BLaER1 treated with 17β-estradiol and CSF1 and Interleukin-3, amounts not matched to agents 10 nM and 100 nM (cell line): Measurements from ENCODE around the gene MIS18A.
A peak's percentile ranks its signal among the peaks of the same experiment; 100 is the strongest.
"Not testable (repeated sequence)": the region's sequence is repeated elsewhere in the genome, so short reads cannot be mapped to it uniquely, and the experiment has no call there.

ENCODE experiments used
- H3K27ac ChIP-seq, 11 experiments: shearing (Covaris generic); formaldehyde crosslinking; 2 replicates each; pipeline ENCODE4 v1.8.1; 2022
- H3K27me3 ChIP-seq, 11 experiments: shearing (Covaris generic); formaldehyde crosslinking; 2 replicates each; pipeline ENCODE4 v1.8.1; 2022
- H3K36me3 ChIP-seq, 11 experiments: shearing (Covaris generic); formaldehyde crosslinking; 2 replicates each; pipeline ENCODE4 v1.8.1; 2022
- H3K4me1 ChIP-seq, 10 experiments: shearing (Covaris generic); formaldehyde crosslinking; 2 replicates each; pipeline ENCODE4 v1.8.1; 2022
- H3K4me2 ChIP-seq, 11 experiments: shearing (Covaris generic); formaldehyde crosslinking; 2 replicates each; pipeline ENCODE4 v1.8.1; 2022
- H3K4me3 ChIP-seq, 10 experiments: shearing (Covaris generic); formaldehyde crosslinking; 2 replicates each; pipeline ENCODE4 v1.8.1; 2022
- H3K9ac ChIP-seq, 11 experiments: shearing (Covaris generic); formaldehyde crosslinking; 2 replicates each; pipeline ENCODE4 v1.8.1; 2022
- H3K9me3 ChIP-seq, 11 experiments: shearing (Covaris generic); formaldehyde crosslinking; replicated peaks in 1 of 11; 2 replicates each; pipeline ENCODE4 v1.8.1; 2022
- H4K20me1 ChIP-seq, 11 experiments: shearing (Covaris generic); formaldehyde crosslinking; 2 replicates each; pipeline ENCODE4 v1.8.1; 2022
- Cebpa-rat ChIP-seq, 11 experiments: shearing (Covaris generic); IDR thresholded peaks; 2 replicates each; pipeline ENCODE4 v1.8.1; 2022

Gene MIS18A

DNA sequence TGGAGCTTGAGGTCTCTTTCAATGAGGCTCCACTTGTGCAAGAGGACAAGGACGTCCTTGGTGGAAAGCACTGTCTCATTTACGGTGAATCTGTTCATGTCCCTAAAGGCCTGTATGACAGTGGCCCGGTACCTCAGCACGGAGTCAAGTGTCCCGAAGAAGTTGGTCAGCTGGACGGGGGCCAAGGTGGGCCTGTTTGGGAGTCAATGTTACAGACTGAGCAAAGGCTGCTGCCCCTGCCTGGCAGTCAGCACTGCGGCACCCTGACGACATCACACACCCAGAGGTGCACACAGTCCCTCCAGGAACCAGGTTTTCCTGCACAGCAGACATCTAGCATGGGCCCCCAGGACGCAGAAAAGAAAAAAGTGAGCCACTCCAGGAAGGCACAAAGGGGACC lies 38.9 kb upstream of the MIS18A start:
- peaks cover 95 to 100% (median 100%) of the 10 kb centered on the region in 11 experiments for H3K36me3 ChIP-seq
- H3K9me3 ChIP-seq: no peaks in the 10 kb centered on the region
- H3K4me1 ChIP-seq: peaks cover 0 to 11% (median 0%) of the 10 kb centered on the region in 10 experiments; a peak in 7 of 20 replicates
- H3K27ac ChIP-seq: no peak overlapping the region
- H4K20me1 ChIP-seq: peaks cover 0 to 73% (median 31%) of the 10 kb centered on the region in 11 experiments; a peak in 14 of 22 replicates
- no peak for TF ChIP-seq Cebpa-rat (IDR thresholded peaks at IDR 0.05)
- H3K9ac ChIP-seq: no peak overlapping the region
- no peaks in the 10 kb centered on the region for H3K27me3 ChIP-seq
- no peak overlapping the region for H3K4me2 ChIP-seq
- H3K4me3 ChIP-seq: no peak overlapping the region

DNA sequence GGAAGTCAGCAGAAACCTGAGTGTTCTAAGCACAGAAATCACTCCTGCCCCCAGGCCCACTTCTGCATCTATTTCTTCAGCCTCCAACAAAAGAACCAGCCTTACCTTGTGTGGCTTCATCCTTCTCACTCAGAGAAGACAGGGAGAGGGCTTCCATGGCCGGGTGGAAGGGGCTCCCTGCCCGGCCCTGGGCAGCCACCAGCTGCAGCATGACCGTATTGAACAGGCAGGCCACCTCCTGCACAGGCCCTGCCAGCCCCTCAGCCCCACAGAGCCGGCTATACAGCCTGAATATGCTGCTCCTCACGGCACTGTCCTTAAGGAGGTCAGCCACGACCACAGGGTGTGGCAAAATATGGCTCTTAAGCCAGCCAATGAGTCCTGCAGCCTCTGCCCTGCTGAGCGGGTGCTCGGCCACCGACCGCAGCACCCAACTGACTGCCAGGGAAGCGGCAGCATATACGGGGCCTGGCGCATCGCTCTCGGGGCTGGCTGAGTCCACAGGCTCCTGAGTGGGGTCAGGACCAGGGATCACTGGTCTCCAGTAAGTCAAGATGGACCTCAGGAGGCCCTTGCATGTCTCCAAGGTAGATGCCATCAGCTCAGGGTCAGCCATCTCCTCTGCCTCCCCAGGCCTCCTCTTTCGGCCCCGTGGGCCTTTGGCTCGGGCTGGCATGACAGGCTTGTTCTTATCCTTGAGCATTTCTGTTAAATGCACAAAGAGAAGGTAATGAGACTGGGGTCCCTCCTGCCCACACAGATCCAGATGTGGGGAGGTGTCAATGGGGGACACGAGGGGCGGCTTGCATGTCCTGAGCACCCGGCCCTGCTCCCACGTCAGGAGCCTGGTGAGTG lies 37.7 kb upstream of the MIS18A start:
- H3K36me3 ChIP-seq: peaks cover 95 to 100% (median 100%) of the 10 kb centered on the region in 11 experiments
- no peak overlapping the region for H3K9ac ChIP-seq

DNA sequence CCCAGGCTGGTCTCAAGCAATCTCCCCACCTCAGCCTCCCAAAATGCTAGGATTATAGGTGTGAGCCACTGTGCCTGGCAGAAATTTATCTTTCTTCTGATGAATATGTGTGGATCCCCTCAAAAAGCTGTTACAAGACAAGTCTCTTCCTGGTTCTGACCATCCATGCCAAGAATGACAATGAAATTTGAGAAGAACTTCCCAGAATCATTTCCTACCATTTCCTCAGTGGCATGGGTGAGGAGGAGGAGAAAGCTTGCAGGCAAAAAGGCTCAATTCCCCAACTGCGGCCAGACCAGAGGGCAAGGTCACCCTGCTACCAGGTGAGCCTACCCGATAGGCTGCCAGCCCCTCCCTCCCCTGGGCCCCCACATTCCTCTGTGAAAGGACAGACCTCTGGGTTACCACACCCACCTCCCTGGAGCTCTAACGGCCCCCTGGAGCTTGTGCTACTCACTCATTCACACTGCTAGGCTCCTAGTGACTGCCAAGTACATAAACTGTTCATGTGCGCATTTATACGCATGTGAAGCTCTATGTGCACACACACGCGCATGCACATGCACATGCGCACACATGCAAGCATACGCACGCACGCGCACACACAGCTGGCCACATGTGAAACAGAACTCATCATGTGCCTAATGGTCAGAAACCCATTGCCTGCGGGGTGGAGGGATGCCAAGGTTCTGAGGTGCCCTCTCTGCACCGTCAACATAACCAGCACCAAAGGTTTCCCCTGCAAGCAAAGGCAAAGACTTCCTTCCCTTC lies 36.8 kb upstream of the MIS18A start:
- H3K4me2 ChIP-seq: no peak overlapping the region
- H3K9me3 ChIP-seq: no peaks in the 10 kb centered on the region
- H3K36me3 ChIP-seq: peaks cover 89 to 100% (median 99%) of the 10 kb centered on the region in 11 experiments
- H3K27me3 ChIP-seq: no peaks in the 10 kb centered on the region
- peaks cover 0 to 23% (median 3%) of the 10 kb centered on the region in 10 experiments; a peak in 10 of 20 replicates for H3K4me1 ChIP-seq
- no peak overlapping the region for H3K27ac ChIP-seq
- no peak for TF ChIP-seq Cebpa-rat (IDR thresholded peaks at IDR 0.05)
- no peak overlapping the region for H3K9ac ChIP-seq
- H4K20me1 ChIP-seq: peaks cover 0 to 79% (median 37%) of the 10 kb centered on the region in 11 experiments; a peak in 14 of 22 replicates
- H3K4me3 ChIP-seq: no peak overlapping the region

More for the DNA sequence above, 37.7 kb upstream of the MIS18A start:
- Histone ChIP-seq H3K9me3 (no peaks in the 10 kb centered on the region), H3K4me3 (no peak overlapping the region), H3K27ac (no peak overlapping the region), H4K20me1 (peaks cover 0 to 82% (median 37%) of the 10 kb centered on the region in 11 experiments; a peak in 14 of 22 replicates), H3K4me2 (no peak overlapping the region), H3K4me1 (peaks cover 0 to 16% (median 2%) of the 10 kb centered on the region in 10 experiments; a peak in 10 of 20 replicates), H3K27me3 (no peaks in the 10 kb centered on the region)
- TF ChIP-seq Cebpa-rat (IDR thresholded peaks at IDR 0.05): no peak

DNA sequence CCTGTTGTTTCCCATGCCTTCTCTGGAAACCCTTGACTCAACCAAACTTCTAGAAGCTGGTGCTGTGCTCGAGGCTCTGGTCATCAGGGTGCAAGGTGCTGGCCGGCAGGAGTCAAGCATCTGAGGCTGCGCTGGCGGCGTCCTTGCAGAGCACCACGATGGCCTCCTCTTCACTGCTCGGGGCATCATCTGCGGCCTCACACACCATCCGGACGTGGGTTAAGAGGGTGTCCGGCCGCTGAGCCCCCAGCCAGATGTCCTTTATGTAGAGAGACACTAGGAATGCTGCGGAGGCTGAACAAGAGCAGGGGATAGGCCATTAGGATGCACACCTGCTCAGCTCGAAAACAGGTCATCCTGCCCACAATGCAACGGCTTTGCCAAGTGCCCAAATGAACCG lies 36.0 kb upstream of the MIS18A start:
- Histone ChIP-seq H4K20me1 (peaks cover 0 to 70% (median 37%) of the 10 kb centered on the region in 11 experiments; a peak in 14 of 22 replicates), H3K27ac (no peak overlapping the region), H3K27me3 (no peaks in the 10 kb centered on the region), H3K4me1 (peaks cover 0 to 23% (median 3%) of the 10 kb centered on the region in 10 experiments; a peak in 10 of 20 replicates), H3K9me3 (no peaks in the 10 kb centered on the region), H3K9ac (no peak overlapping the region), H3K4me3 (no peak overlapping the region), H3K4me2 (peak overlapping the region in 4 of 11 experiments; percentile 0 to 34 (median 8); a peak in 4 of 22 replicates), H3K36me3 (peaks cover 80 to 100% (median 95%) of the 10 kb centered on the region in 11 experiments)
- TF ChIP-seq Cebpa-rat (IDR thresholded peaks at IDR 0.05): no peak

DNA sequence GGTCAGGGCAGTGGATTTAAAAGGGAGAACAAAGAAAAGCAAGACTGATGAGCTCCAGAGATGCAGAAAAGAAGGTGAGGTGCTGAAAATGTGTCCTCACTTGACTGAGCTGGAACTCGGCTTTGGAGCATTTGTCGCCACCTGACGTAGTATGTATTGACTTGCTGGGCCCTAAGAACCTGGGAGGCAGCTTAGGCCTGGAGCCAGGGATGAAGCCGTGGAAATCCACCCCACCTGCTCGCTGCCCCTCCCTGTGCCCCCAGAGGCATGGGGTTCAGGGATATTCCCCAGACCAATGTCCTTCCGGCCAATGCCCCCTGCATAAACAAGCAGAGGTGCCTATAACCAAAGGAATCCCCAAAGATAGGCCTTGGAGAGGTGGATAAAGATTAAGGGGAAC lies 34.1 kb upstream of the MIS18A start:
- Histone ChIP-seq H3K36me3 (peaks cover 74 to 97% (median 90%) of the 10 kb centered on the region in 11 experiments), H3K27ac (no peak overlapping the region), H3K4me2 (no peak overlapping the region)

DNA sequence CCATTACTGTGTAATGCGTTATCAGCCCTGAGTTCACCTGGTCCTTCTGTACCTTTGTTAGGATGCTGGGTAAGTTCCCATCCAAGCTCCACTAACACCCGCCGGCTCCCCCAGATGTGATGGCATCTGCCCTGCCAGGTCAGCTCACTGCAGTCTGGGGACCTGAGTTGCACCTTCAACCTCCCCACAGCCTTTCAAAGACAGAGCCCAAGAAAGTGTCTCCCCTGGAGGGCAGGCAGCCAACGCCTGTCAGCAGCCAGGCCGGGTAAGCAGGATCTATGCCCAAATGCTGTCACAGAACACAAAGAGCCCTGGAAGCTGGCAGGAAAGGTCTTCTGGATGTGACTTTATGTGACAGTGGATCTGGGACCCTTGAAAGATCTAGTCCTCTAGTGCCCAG lies 33.5 kb upstream of the MIS18A start:
- no peaks in the 10 kb centered on the region for H3K9me3 ChIP-seq
- no peak overlapping the region for H3K4me3 ChIP-seq
- no peaks in the 10 kb centered on the region for H3K27me3 ChIP-seq
- H3K9ac ChIP-seq: no peak overlapping the region
- no peak overlapping the region for H3K27ac ChIP-seq
- peaks cover 0 to 32% (median 14%) of the 10 kb centered on the region in 10 experiments; a peak in 16 of 20 replicates for H3K4me1 ChIP-seq
- peaks cover 68 to 97% (median 88%) of the 10 kb centered on the region in 11 experiments for H3K36me3 ChIP-seq
- TF ChIP-seq Cebpa-rat (IDR thresholded peaks at IDR 0.05): no peak
- H4K20me1 ChIP-seq: peaks cover 0 to 59% (median 30%) of the 10 kb centered on the region in 11 experiments; a peak in 13 of 22 replicates
- H3K4me2 ChIP-seq: no peak overlapping the region

More for the DNA sequence above, 34.1 kb upstream of the MIS18A start:
- peaks cover 0 to 65% (median 36%) of the 10 kb centered on the region in 11 experiments; a peak in 13 of 22 replicates for H4K20me1 ChIP-seq
- no peak overlapping the region for H3K4me3 ChIP-seq
- H3K9me3 ChIP-seq: no peaks in the 10 kb centered on the region
- H3K4me1 ChIP-seq: peaks cover 0 to 26% (median 9%) of the 10 kb centered on the region in 10 experiments; a peak in 16 of 20 replicates
- H3K9ac ChIP-seq: no peak overlapping the region
- TF ChIP-seq Cebpa-rat (IDR thresholded peaks at IDR 0.05): no peak
- H3K27me3 ChIP-seq: no peaks in the 10 kb centered on the region

DNA sequence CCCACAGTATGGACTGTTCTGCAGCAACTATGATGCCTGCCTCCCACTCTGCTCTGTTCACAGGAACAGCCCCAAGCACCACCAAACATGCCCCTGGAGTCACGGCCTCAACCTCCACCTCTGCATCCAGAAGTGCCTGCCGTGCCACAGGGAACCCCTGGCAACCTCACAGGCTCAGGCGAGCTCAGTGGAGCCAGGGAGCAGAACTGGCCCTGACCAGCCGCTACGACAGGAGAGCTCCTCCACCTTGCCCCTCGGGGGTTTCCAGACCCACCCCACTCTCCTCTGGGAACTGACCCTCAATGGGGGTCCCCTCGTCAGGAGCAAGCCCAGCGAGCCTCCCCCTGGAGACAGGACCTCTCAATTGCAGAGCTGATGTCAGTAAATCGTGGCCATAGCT lies 32.8 kb upstream of the MIS18A start:
- no peak for TF ChIP-seq Cebpa-rat (IDR thresholded peaks at IDR 0.05)
- Histone ChIP-seq H3K4me3 (no peak overlapping the region), H3K27me3 (no peaks in the 10 kb centered on the region), H3K36me3 (peaks cover 61 to 97% (median 87%) of the 10 kb centered on the region in 11 experiments), H3K4me1 (peaks cover 0 to 33% (median 17%) of the 10 kb centered on the region in 10 experiments; a peak in 16 of 20 replicates), H3K27ac (no peak overlapping the region), H3K4me2 (peak overlapping the region in 1 of 11 experiments; percentile 21; a peak in 1 of 22 replicates), H3K9ac (no peak overlapping the region), H4K20me1 (peaks cover 0 to 52% (median 24%) of the 10 kb centered on the region in 11 experiments; a peak in 13 of 22 replicates), H3K9me3 (no peaks in the 10 kb centered on the region)

DNA sequence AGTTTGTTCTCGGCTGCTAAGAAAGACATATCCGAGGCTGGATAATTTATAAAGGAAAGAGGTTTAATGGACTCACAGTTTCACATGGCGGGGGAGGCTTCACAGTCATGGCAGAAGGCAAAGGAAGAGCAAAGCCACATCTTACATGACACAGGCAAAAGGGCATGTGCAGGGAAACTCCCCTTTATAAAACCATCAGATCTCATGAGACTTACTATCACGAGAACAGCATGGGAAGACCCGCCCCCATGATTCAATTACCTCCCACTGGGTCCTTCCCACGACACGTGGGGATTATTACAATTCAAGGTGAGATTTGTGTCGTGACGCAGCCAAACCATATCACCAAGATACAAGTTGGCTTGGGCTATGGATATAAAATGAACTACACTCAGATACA lies 32.1 kb upstream of the MIS18A start:
- H3K27me3 ChIP-seq, H3K27ac ChIP-seq: not testable (repeated sequence)
- peaks cover 55 to 95% (median 84%) of the 10 kb centered on the region in 11 experiments for H3K36me3 ChIP-seq

More for the DNA sequence above, 32.1 kb upstream of the MIS18A start:
- H3K9ac ChIP-seq, H3K4me2 ChIP-seq, H3K4me3 ChIP-seq, H3K9me3 ChIP-seq: not testable (repeated sequence)
- Histone ChIP-seq H4K20me1 (peaks cover 0 to 50% (median 17%) of the 10 kb centered on the region in 11 experiments; a peak in 13 of 22 replicates), H3K4me1 (peaks cover 0 to 38% (median 23%) of the 10 kb centered on the region in 10 experiments; a peak in 16 of 20 replicates)
